IPS DF 6.9 (cell line): Measurements from ENCODE around the gene TNFRSF25.

Source experiments
- DNase-seq: peaks from one replicate; pipeline ENCODE4 v3.0.0-alpha.2; 2013; ENCODE audit warnings: low read depth, low spot score
- H3K27ac ChIP-seq: one replicate; pipeline ENCODE4 v1.5.1; 2013; ENCODE audit warnings: low read length, control low read depth
- H3K27me3 ChIP-seq: 2 replicates; pipeline ENCODE4 v1.6.1; 2013; ENCODE audit warnings: mild to moderate bottlenecking, low read length; ENCODE audit not compliant: control insufficient read depth, insufficient read depth
- H3K36me3 ChIP-seq: 2 replicates; pipeline ENCODE4 v1.6.1; 2013; ENCODE audit warnings: low read length; ENCODE audit not compliant: control insufficient read depth, insufficient read depth
- H3K4me1 ChIP-seq: 2 replicates; pipeline ENCODE4 v1.6.1; 2013; ENCODE audit warnings: low read length; ENCODE audit not compliant: control insufficient read depth, insufficient read depth
- H3K4me3 ChIP-seq: 2 replicates; pipeline ENCODE4 v1.5.1; 2013; ENCODE audit warnings: mild to moderate bottlenecking, low read length
- H3K9me3 ChIP-seq: 2 replicates; pipeline ENCODE4 v1.6.1; 2013; ENCODE audit warnings: low read length, inconsistent platforms; ENCODE audit not compliant: control insufficient read depth, insufficient read depth
- WGBS: extraction: QIAGEN DNeasy Blood & Tissue Kit; methylation state at CpG from one replicate; pipeline ENCODE4 v1.1.7; 2013; ENCODE audit warnings: mixed read lengths, missing lambda C conversion rate; ENCODE audit not compliant: insufficient read length, insufficient coverage; 5-methylcytosine and 5-hydroxymethylcytosine counted together

TNFRSF25 gene

GRCh38 chr1:6487804-6488484, 22.0 kb upstream of the TNFRSF25 start:
- H3K36me3 ChIP-seq, result no peaks in the 10 kb centered on the region
- DNase-seq, result no peak
- no peaks in the 10 kb centered on the region for H3K9me3 ChIP-seq
- no CpG with 5 or more reads among the region's 14 CpGs for WGBS
- peaks cover 7% of the 10 kb centered on the region; the same call in 1 of the 2 replicates for H3K4me1 ChIP-seq
- H3K27me3 ChIP-seq, result no peaks in the 10 kb centered on the region
- no peak overlapping the region for H3K4me3 ChIP-seq
- H3K27ac ChIP-seq, result no peak overlapping the region

DNA sequence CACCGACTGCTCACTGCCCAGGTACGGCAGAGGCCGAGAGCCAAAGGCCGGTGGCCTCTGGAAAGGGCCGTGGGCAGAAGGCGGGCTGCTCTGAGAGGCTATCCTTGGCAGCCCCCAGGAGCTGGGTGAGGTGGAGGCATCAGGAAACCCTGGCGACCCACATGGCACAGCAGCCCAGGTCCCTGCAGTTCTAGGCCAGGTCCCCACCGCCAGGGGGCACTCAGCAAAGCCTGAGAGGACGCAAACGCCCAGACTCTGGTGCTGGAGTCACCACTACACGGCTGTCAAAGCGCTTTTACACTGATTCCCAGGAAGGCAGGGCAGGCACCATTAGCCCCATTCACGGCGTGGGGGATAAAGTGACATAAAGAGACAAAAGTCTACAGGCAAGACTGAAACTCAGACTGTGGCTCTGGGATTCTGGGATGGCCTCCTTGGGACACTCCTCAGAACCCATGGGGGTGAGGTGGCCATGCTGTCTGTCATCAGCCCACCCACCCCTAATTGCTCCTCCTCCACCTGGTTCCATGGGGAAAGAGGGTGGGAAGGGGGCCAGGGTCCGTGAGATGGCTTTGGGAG, 20.5 kb upstream of the TNFRSF25 start:
- peaks cover 6% of the 10 kb centered on the region; the same call in 1 of the 2 replicates for H3K4me1 ChIP-seq
- WGBS, result no CpG with 5 or more reads among the region's 15 CpGs
- no peaks in the 10 kb centered on the region for H3K9me3 ChIP-seq
- H3K27me3 ChIP-seq, result no peaks in the 10 kb centered on the region
- H3K4me3 ChIP-seq, result peak overlapping the region; percentile 0; the same call in 1 of the 2 replicates
- H3K36me3 ChIP-seq, result no peaks in the 10 kb centered on the region
- H3K27ac ChIP-seq, result no peak overlapping the region
- peak; percentile 91 for DNase-seq

- Histone ChIP-seq H3K9me3 (no peaks in the 10 kb centered on the region), H3K4me3 (peak overlapping the region; percentile 79; the same call in 1 of the 2 replicates), H3K36me3 (no peaks in the 10 kb centered on the region), H3K4me1 (peaks cover 4% of the 10 kb centered on the region; the same call in 1 of the 2 replicates), H3K27ac (no peak overlapping the region), H3K27me3 (no peaks in the 10 kb centered on the region)
- no CpG with 5 or more reads among the region's 80 CpGs for WGBS
- DNase-seq, result no peak
Measured at GRCh38 chr1:6485168-6486101, 19.5 kb upstream of the TNFRSF25 start.

DNA sequence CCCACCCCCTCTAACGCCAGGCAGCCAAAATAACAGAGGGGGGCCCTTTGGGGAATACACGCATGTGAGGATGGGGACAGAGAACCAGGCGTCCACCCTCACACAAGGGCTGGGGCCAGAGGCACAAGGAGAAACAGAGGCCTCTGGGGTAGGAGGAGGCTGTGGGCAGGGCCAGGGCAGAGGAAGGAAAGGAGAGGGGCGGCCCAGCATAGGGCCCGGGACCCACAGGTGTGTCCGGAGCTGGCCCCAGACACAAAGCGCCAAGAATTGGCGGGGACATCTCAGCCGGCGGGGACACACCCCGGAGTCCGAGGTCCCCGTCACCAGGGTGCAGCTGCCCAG, 18.8 kb upstream of the TNFRSF25 start:
- DNase-seq, result no peak
- WGBS, result no CpG with 5 or more reads among the region's 13 CpGs
- H3K27me3 ChIP-seq, result no peaks in the 10 kb centered on the region
- no peaks in the 10 kb centered on the region for H3K36me3 ChIP-seq
- H3K27ac ChIP-seq, result no peak overlapping the region
- H3K4me1 ChIP-seq, result peaks cover 4% of the 10 kb centered on the region; the same call in 1 of the 2 replicates
- peak overlapping the region; percentile 79; the same call in 1 of the 2 replicates for H3K4me3 ChIP-seq
- no peaks in the 10 kb centered on the region for H3K9me3 ChIP-seq

GRCh38 chr1:6483761-6484117, 17.8 kb upstream of the TNFRSF25 start:
- no peak for DNase-seq
- Histone ChIP-seq H3K4me3 (no peak overlapping the region), H3K4me1 (peaks cover 4% of the 10 kb centered on the region; the same call in 1 of the 2 replicates), H3K9me3 (no peaks in the 10 kb centered on the region), H3K27ac (no peak overlapping the region), H3K27me3 (no peaks in the 10 kb centered on the region), H3K36me3 (no peaks in the 10 kb centered on the region)
- no CpG with 5 or more reads among the region's 7 CpGs for WGBS

GRCh38 chr1:6483017-6483760, 17.2 kb upstream of the TNFRSF25 start:
- no CpG with 5 or more reads among the region's 14 CpGs for WGBS
- DNase-seq, result no peak

GRCh38 chr1:6481820-6482219, 15.8 kb upstream of the TNFRSF25 start:
- peaks cover 6% of the 10 kb centered on the region for H3K4me1 ChIP-seq
- H3K27ac ChIP-seq, result no peak overlapping the region
- no peaks in the 10 kb centered on the region for H3K27me3 ChIP-seq
- whole genome bisulfite sequencing, result no CpG with 5 or more reads among the region's 5 CpGs
- no peak overlapping the region for H3K4me3 ChIP-seq
- H3K9me3 ChIP-seq, result no peaks in the 10 kb centered on the region
- H3K36me3 ChIP-seq, result no peaks in the 10 kb centered on the region
- DNase-seq, result no peak

More at GRCh38 chr1:6483017-6483760, 17.2 kb upstream of the TNFRSF25 start:
- Histone ChIP-seq H3K9me3 (no peaks in the 10 kb centered on the region), H3K36me3 (no peaks in the 10 kb centered on the region), H3K4me3 (no peak overlapping the region), H3K4me1 (peaks cover 4% of the 10 kb centered on the region; the same call in 1 of the 2 replicates), H3K27ac (no peak overlapping the region), H3K27me3 (no peaks in the 10 kb centered on the region)

DNA sequence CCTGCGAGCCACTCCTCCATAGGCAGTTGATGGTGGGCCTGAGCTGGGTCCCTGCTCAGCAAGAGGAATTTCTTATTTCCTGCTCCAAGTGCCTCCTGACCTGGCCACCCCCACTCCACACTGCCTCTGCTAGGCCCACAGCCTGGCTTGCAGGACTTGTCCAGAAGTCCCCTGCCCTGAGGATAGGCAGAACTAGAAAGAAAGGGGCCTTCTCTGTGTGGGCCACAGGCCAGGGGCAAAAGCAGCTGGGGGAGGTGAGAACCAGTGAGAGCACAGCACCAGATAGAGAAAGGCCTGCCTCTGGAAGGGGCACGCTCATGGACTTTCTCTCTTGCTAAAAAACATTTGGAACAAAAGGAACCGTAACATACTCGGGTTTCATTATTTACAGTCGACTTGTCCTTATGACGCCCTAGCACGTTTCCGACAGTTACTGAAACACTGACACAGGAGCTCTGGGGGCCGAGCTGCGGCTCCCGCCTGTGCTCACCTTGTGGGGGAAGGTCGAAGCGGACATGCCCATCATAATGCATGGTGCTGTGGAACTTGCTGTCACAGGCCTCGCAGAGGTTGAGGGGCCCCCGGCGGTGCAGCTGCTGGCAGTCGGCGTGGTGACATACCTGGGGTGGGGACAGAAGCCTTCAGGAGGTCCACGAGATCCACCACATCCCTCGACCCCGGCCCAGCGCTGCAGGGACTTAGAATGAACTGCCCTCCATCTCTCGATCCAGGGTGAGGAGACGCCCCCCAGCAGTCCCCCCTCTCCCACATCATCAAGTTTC, 11.3 kb upstream of the TNFRSF25 start:
- Histone ChIP-seq H3K27me3 (no peaks in the 10 kb centered on the region), H3K27ac (no peak overlapping the region), H3K4me3 (no peak overlapping the region), H3K36me3 (peaks cover 5% of the 10 kb centered on the region; the same call in 1 of the 2 replicates), H3K9me3 (no peaks in the 10 kb centered on the region), H3K4me1 (peaks cover 8% of the 10 kb centered on the region)
- no peak for DNase-seq
- no CpG with 5 or more reads among the region's 24 CpGs for WGBS

- no CpG with 5 or more reads among the region's 5 CpGs for WGBS
Measured at GRCh38 chr1:6476483-6476882, 10.5 kb upstream of the TNFRSF25 start.

More at GRCh38 chr1:6476483-6476882, 10.5 kb upstream of the TNFRSF25 start:
- no peaks in the 10 kb centered on the region for H3K9me3 ChIP-seq
- H3K27me3 ChIP-seq, result no peaks in the 10 kb centered on the region
- H3K4me1 ChIP-seq, result peaks cover 8% of the 10 kb centered on the region
- H3K4me3 ChIP-seq, result no peak overlapping the region
- no peak for DNase-seq
- peaks cover 5% of the 10 kb centered on the region; the same call in 1 of the 2 replicates for H3K36me3 ChIP-seq
- no peak overlapping the region for H3K27ac ChIP-seq
